HepG2 (cell line): ENCODE measurements around the gene MRNIP.

Experiments used
- CHD2 ChIP-seq: IDR thresholded peaks from 2 replicates; pipeline ENCODE4 v1.6.1; 2011; ENCODE audit warnings: low read depth, low read length, improper control_type of control experiment
- CTCF ChIP-seq: sonication (generic); formaldehyde crosslinking; IDR thresholded peaks from 2 replicates; pipeline ENCODE4 v1.5.0; 2020; ENCODE audit warnings: mild to moderate bottlenecking, missing genetic modification reagents, moderate library complexity
- EED ChIP-seq: sonication (generic); formaldehyde crosslinking; IDR thresholded peaks from 2 replicates; pipeline ENCODE4 v1.5.0; 2020; ENCODE audit warnings: mild to moderate bottlenecking, missing genetic modification reagents
- HDAC2 ChIP-seq: sonication (generic); formaldehyde crosslinking; IDR thresholded peaks from 2 replicates; pipeline ENCODE4 v1.4.0; 2020; ENCODE audit warnings: missing genetic modification reagents
- JUNB ChIP-seq: sonication (generic); formaldehyde crosslinking; IDR thresholded peaks from 2 replicates; pipeline ENCODE4 v1.8.0; 2022; ENCODE audit warnings: missing genetic modification reagents, mild to moderate bottlenecking, borderline replicate concordance
- JUND ChIP-seq: sonication (generic); formaldehyde crosslinking; IDR thresholded peaks from 2 replicates; pipeline ENCODE4 v1.8.0; 2022; ENCODE audit warnings: mild to moderate bottlenecking, missing genetic modification reagents
- MXD1 ChIP-seq: sonication (generic); formaldehyde crosslinking; IDR thresholded peaks from 2 replicates; pipeline ENCODE4 v1.4.0; 2020; ENCODE audit warnings: mild to moderate bottlenecking, missing genetic modification reagents
- PCBP2 ChIP-seq: fragments of 200-400 bp; formaldehyde crosslinking; optimal IDR thresholded peaks from 2 replicates; pipeline ENCODE3; 2018; ENCODE audit warnings: low read length, low read depth; ENCODE audit not compliant: poor library complexity, severe bottlenecking
- TEAD2 ChIP-seq: sonication (generic); formaldehyde crosslinking; IDR thresholded peaks from 2 replicates; pipeline ENCODE4 v1.9.0; 2021; ENCODE audit warnings: missing genetic modification reagents
- THAP8 ChIP-seq: sonication (generic); formaldehyde crosslinking; IDR thresholded peaks from 2 replicates; pipeline ENCODE4 v1.5.1; 2020; ENCODE audit warnings: missing genetic modification reagents, mild to moderate bottlenecking, borderline replicate concordance
- TRIM24 ChIP-seq: sonication (generic); formaldehyde crosslinking; IDR thresholded peaks from 2 replicates; pipeline ENCODE4 v1.8.0; 2022; ENCODE audit warnings: mild to moderate bottlenecking, missing genetic modification reagents
- WIZ ChIP-seq: sonication (generic); formaldehyde crosslinking; IDR thresholded peaks from 2 replicates; pipeline ENCODE4 v1.5.1; 2020; ENCODE audit warnings: mild to moderate bottlenecking, missing genetic modification reagents
- ZBTB33 ChIP-seq: sonication (generic); formaldehyde crosslinking; IDR thresholded peaks from 2 replicates; pipeline ENCODE4 v1.4.0; 2020; ENCODE audit warnings: missing genetic modification reagents
- ZNF597 ChIP-seq: sonication (generic); formaldehyde crosslinking; IDR thresholded peaks from 2 replicates; pipeline ENCODE4 v1.5.0; 2020; ENCODE audit warnings: missing genetic modification reagents

GRCh38 chr5:179828756-179829421 is 29.7 kb downstream of the MRNIP start:
- TF ChIP-seq ZBTB33 = no peak
- no peak for TF ChIP-seq CTCF
- no peak for TF ChIP-seq MXD1 (CRISPR knock-in tag)
- no peak for TF ChIP-seq EED (CRISPR knock-in tag)
- no peak for TF ChIP-seq ZNF597
- no peak for TF ChIP-seq PCBP2
- no peak for TF ChIP-seq JUNB (CRISPR knock-in tag)
- TF ChIP-seq WIZ (CRISPR knock-in tag) = no peak
- no peak for TF ChIP-seq THAP8 (CRISPR knock-in tag)
- no peak for TF ChIP-seq CHD2
- no peak for TF ChIP-seq TRIM24 (CRISPR knock-in tag)
- no peak for TF ChIP-seq JUND
- TF ChIP-seq HDAC2 (CRISPR knock-in tag) = no peak
- TF ChIP-seq TEAD2 (CRISPR knock-in tag) = no peak
